Omental fat pad (tissue), 4 donors: ENCODE results near the gene NDUFA9. TPM values are rescaled to one million over a fixed set of nuclear protein-coding genes. Genes with fewer than 3 reads are reported as not detected.

Source experiments
- ATAC-seq: fragments of 150-250 bp; one replicate; pipeline ENCODE4 v1.9.1; 2016; ENCODE audit warnings: mild to moderate bottlenecking, moderate library complexity; ENCODE audit not compliant: low FRiP score
- DNase-seq: peaks from one replicate; pipeline ENCODE4 v3.0.0-alpha.2; 2019; ENCODE audit warnings: low spot score
- total RNA-seq, 4 donors: library from RNA; depleted of rRNA; stranded (reverse); fragments of >200 nt; gene quantifications; one replicate each; pipeline ENCODE4 v1.1.0, GENCODE V29; 2016
- TF ChIP-seq, protein P1 (sequence below), 3 donors: fragments of 450-650 bp; IDR thresholded peaks; one replicate each; pipeline ENCODE4 v1.5.1; 2016 to 2017; ENCODE audit warnings: antibody characterized with exemption in 3 of 3, mild to moderate bottlenecking in 3 of 3, moderate library complexity in 2 of 3

The NDUFA9 gene
- total RNA-seq, 4 donors from 2014 or later, result 20.5 to 39.6 (median 29.1) TPM

DNA sequence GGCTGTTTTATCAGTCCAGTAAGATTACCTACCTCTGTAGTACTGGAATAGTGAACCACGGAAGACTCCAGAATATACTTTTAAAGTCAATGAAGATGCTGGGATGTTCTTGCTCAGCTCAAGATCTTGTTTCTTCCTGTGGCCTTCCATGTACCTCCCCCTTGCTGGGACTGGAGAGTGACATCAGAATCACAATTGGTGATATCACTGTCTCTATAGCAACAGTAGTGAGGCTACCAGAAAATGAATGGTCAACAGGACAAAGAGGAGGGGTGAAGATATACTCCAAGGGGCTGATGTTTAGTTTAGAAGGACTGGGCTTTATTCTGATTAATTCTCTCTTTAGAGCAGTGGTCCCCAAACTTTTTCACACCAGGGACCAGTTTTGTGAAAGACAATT is 3.9 kb upstream of the NDUFA9 start:
- TF ChIP-seq, protein P1, sequence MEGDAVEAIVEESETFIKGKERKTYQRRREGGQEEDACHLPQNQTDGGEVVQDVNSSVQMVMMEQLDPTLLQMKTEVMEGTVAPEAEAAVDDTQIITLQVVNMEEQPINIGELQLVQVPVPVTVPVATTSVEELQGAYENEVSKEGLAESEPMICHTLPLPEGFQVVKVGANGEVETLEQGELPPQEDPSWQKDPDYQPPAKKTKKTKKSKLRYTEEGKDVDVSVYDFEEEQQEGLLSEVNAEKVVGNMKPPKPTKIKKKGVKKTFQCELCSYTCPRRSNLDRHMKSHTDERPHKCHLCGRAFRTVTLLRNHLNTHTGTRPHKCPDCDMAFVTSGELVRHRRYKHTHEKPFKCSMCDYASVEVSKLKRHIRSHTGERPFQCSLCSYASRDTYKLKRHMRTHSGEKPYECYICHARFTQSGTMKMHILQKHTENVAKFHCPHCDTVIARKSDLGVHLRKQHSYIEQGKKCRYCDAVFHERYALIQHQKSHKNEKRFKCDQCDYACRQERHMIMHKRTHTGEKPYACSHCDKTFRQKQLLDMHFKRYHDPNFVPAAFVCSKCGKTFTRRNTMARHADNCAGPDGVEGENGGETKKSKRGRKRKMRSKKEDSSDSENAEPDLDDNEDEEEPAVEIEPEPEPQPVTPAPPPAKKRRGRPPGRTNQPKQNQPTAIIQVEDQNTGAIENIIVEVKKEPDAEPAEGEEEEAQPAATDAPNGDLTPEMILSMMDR (IDR thresholded peaks at IDR 0.05), result no peak
- DNase-seq, result no peak
- no peak for ATAC-seq

DNA sequence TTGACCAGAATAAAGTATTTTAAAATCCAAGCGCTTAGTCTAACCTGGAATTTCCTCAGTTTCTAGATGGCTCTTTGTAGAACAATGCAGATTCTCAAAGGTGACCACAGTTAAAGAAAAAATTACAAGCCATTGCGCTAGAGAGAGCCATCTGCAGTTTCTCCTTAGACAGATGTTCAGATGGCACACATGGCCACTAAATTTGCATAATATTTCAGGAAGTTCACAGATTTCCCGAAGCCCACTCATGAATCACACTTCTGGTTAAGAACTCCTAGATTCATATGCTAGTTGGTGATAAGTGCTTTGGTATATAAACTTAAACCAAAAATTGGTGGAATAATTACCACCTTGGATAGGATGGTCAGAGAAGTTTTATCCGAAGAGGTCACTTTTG is 812 bp upstream of the NDUFA9 start:
- no peak for DNase-seq
- peak; percentile 38 for ATAC-seq
- TF ChIP-seq, protein P1 (IDR thresholded peaks at IDR 0.05), result no peak

DNA sequence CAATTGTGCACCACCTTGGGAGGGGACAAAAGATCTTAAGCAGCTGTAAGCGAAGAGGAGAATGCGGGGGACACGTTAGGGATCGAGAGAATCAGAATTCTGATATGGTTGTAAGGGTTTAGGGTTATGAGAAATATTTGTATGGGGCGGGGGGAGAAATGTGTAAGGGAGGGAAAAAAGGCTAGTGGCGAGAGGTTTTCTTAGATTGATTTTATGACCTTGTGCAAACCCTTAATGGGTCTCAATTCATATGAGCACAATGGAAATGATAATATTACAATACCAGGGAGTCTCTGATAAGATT is 396 bp downstream of the NDUFA9 start:
- TF ChIP-seq, protein P1 (IDR thresholded peaks at IDR 0.05), result no peak
- DNase-seq, result no peak
- ATAC-seq, result no peak

DNA sequence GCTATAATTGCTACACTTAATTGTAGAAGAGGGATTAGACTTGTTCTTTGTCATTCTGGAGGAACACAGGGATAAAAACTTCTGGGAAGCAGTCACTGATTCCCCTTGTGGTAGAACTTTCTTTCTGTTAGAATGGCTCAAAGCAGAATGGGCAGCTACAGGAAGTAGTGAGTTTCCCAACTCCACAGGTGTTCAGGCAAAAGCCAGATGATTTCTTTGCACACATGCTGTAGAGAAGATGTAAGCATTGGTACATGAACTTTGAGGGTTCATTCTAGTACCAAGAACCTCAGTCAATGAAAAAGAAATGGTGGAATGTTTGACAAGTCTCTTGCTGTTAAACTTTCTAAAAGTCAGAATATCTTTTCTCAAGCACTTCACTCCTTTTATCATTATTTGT is 4.3 kb downstream of the NDUFA9 start:
- ATAC-seq, result no peak
- DNase-seq, result no peak
- TF ChIP-seq, protein P1 (IDR thresholded peaks at IDR 0.05), result no peak

DNA sequence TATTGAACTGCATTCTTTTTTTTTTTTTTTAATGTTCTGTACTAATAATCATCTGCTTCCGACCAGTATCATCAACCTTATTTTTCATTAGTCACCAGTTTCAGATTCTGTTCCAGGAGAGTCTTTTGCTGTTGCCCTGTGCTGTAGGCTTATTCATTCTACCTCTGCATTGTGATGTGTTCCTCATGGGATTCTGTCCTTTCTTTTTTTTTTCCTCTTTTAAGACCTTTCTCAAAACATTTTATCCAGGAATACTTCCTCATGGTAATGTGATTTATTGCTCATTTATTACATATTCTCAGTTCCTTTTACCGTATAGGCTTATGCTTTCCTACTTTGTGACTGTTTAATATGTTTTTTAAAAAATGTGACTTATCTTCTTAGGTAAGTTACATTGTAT is 4.8 kb downstream of the NDUFA9 start:
- TF ChIP-seq, protein P1 (IDR thresholded peaks at IDR 0.05), result no peak
- ATAC-seq, result no peak
- DNase-seq, result no peak

DNA sequence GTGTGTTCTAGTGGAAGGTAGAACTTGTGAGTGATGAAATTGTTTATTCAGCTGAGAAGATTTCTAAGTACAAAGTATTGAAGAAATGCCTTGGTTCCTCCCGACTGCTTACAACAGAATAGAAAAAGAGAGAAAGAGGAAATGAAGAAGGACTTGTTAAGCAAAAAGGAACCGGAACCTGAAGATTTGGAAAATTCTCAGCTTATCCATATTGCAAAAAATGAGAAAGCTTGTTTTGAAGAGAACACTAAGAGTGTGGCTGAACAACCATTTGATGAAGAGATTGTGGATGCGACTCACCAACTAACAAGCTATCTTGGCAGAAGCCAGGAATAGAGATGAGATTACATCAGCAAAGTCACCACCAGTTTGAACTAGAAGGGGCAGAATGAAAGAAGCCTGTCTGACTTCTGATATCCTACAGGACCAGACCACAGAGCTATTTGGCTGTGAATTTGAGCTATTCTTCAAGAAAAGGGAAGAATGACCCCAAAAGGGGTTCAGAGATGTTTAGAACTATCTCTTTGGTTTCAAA is 15.1 kb downstream of the NDUFA9 start:
- TF ChIP-seq, protein P1 (IDR thresholded peaks at IDR 0.05), result no peak
- ATAC-seq (no peak), DNase-seq (no peak)

DNA sequence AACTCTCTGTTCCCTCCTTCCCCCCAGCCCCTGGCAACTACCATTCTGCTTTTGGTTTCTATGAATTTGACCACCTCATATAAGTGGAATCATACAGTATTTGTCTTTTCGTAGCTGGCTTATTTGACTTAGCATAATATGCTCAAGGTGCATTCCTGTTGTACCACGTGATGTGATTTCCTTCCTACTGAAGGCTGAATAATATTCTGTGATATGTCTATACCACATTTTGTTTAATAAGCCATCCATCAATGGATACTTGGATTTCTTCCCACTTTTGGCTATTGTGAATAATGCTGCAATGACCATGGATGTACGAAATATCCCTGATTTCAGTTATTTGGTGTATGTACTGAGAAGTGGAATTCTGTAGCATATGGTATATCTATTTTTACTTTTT is 16.3 kb downstream of the NDUFA9 start:
- no peak for ATAC-seq
- TF ChIP-seq, protein P1 (IDR thresholded peaks at IDR 0.05), result no peak
- DNase-seq, result no peak
